ENCODE data around the gene HS6ST2.

The HS6ST2 gene

GRCh38 chrX:132790329-132790728 lies 168.1 kb downstream of the HS6ST2 start:
- Histone ChIP-seq H3K27me3 (ENCODE audit: insufficient read depth, low read length) (no peaks in the 10 kb centered on the region), H3K4me1 (ENCODE audit: control insufficient read depth, insufficient read depth, low read length, unreplicated experiment) (no peaks in the 10 kb centered on the region), H3K4me3 (ENCODE audit: low read depth, low read length) (no peak overlapping the region), H3K27ac (ENCODE audit: low read depth, low read length) (no peak overlapping the region), H3K36me3 (ENCODE audit: insufficient read depth, low read length) (no peaks in the 10 kb centered on the region), H3K79me2 (ENCODE audit: control insufficient read depth, insufficient read depth, low read length, unreplicated experiment) (no peaks in the 10 kb centered on the region), H2AFZ (ENCODE audit: low read length, unreplicated experiment) (no peak overlapping the region)

- no peak overlapping the region for H3K27ac ChIP-seq (ENCODE audit: low read depth, low read length)
- H3K4me1 ChIP-seq (ENCODE audit: control insufficient read depth, insufficient read depth, low read length, unreplicated experiment), result no peaks in the 10 kb centered on the region
- no peaks in the 10 kb centered on the region for H3K36me3 ChIP-seq (ENCODE audit: insufficient read depth, low read length)
- no peaks in the 10 kb centered on the region for H3K79me2 ChIP-seq (ENCODE audit: control insufficient read depth, insufficient read depth, low read length, unreplicated experiment)
- H3K27me3 ChIP-seq (ENCODE audit: insufficient read depth, low read length), result no peaks in the 10 kb centered on the region
- H2AFZ ChIP-seq (ENCODE audit: low read length, unreplicated experiment), result no peak overlapping the region
- no peak overlapping the region for H3K4me3 ChIP-seq (ENCODE audit: low read depth, low read length)
These were observed 172.2 kb downstream of the HS6ST2 start for GRCh38 chrX:132786217-132786616.

GRCh38 chrX:132778917-132779316 lies 179.5 kb downstream of the HS6ST2 start:
- H3K4me3 ChIP-seq (ENCODE audit: low read depth, low read length), result no peak overlapping the region
- H3K27me3 ChIP-seq (ENCODE audit: insufficient read depth, low read length), result no peaks in the 10 kb centered on the region
- no peaks in the 10 kb centered on the region for H3K4me1 ChIP-seq (ENCODE audit: control insufficient read depth, insufficient read depth, low read length, unreplicated experiment)
- no peaks in the 10 kb centered on the region for H3K36me3 ChIP-seq (ENCODE audit: insufficient read depth, low read length)
- H2AFZ ChIP-seq (ENCODE audit: low read length, unreplicated experiment), result no peak overlapping the region
- no peaks in the 10 kb centered on the region for H3K79me2 ChIP-seq (ENCODE audit: control insufficient read depth, insufficient read depth, low read length, unreplicated experiment)
- H3K27ac ChIP-seq (ENCODE audit: low read depth, low read length), result no peak overlapping the region

- Histone ChIP-seq H3K27me3 (ENCODE audit: insufficient read depth, low read length) (no peaks in the 10 kb centered on the region), H3K4me1 (ENCODE audit: control insufficient read depth, insufficient read depth, low read length, unreplicated experiment) (no peaks in the 10 kb centered on the region), H3K36me3 (ENCODE audit: insufficient read depth, low read length) (no peaks in the 10 kb centered on the region), H3K4me3 (ENCODE audit: low read depth, low read length) (no peak overlapping the region), H2AFZ (ENCODE audit: low read length, unreplicated experiment) (no peak overlapping the region), H3K79me2 (ENCODE audit: control insufficient read depth, insufficient read depth, low read length, unreplicated experiment) (no peaks in the 10 kb centered on the region), H3K27ac (ENCODE audit: low read depth, low read length) (no peak overlapping the region)
These were observed 181.8 kb downstream of the HS6ST2 start for GRCh38 chrX:132776486-132777210.

- Histone ChIP-seq H2AFZ (ENCODE audit: low read length, unreplicated experiment) (no peak overlapping the region), H3K4me1 (ENCODE audit: control insufficient read depth, insufficient read depth, low read length, unreplicated experiment) (no peaks in the 10 kb centered on the region), H3K79me2 (ENCODE audit: control insufficient read depth, insufficient read depth, low read length, unreplicated experiment) (no peaks in the 10 kb centered on the region), H3K4me3 (ENCODE audit: low read depth, low read length) (no peak overlapping the region), H3K27ac (ENCODE audit: low read depth, low read length) (no peak overlapping the region), H3K36me3 (ENCODE audit: insufficient read depth, low read length) (no peaks in the 10 kb centered on the region), H3K27me3 (ENCODE audit: insufficient read depth, low read length) (no peaks in the 10 kb centered on the region)
These were observed 183.1 kb downstream of the HS6ST2 start for GRCh38 chrX:132775263-132775823.

GRCh38 chrX:132774010-132774714 lies 184.3 kb downstream of the HS6ST2 start:
- no peak overlapping the region for H3K27ac ChIP-seq (ENCODE audit: low read depth, low read length)

GRCh38 chrX:132769609-132770008 lies 188.8 kb downstream of the HS6ST2 start:
- H3K79me2 ChIP-seq (ENCODE audit: control insufficient read depth, insufficient read depth, low read length, unreplicated experiment), result no peaks in the 10 kb centered on the region
- H3K36me3 ChIP-seq (ENCODE audit: insufficient read depth, low read length), result no peaks in the 10 kb centered on the region

More at GRCh38 chrX:132774010-132774714, 184.3 kb downstream of the HS6ST2 start:
- Histone ChIP-seq H3K27me3 (ENCODE audit: insufficient read depth, low read length) (no peaks in the 10 kb centered on the region), H3K4me3 (ENCODE audit: low read depth, low read length) (no peak overlapping the region), H3K4me1 (ENCODE audit: control insufficient read depth, insufficient read depth, low read length, unreplicated experiment) (no peaks in the 10 kb centered on the region), H2AFZ (ENCODE audit: low read length, unreplicated experiment) (no peak overlapping the region), H3K36me3 (ENCODE audit: insufficient read depth, low read length) (no peaks in the 10 kb centered on the region), H3K79me2 (ENCODE audit: control insufficient read depth, insufficient read depth, low read length, unreplicated experiment) (no peaks in the 10 kb centered on the region)

GRCh38 chrX:132766452-132766851 lies 192.0 kb downstream of the HS6ST2 start:
- no peak overlapping the region for H2AFZ ChIP-seq (ENCODE audit: low read length, unreplicated experiment)
- H3K27me3 ChIP-seq (ENCODE audit: insufficient read depth, low read length), result no peaks in the 10 kb centered on the region
- H3K79me2 ChIP-seq (ENCODE audit: control insufficient read depth, insufficient read depth, low read length, unreplicated experiment), result no peaks in the 10 kb centered on the region
- H3K4me1 ChIP-seq (ENCODE audit: control insufficient read depth, insufficient read depth, low read length, unreplicated experiment), result no peaks in the 10 kb centered on the region
- H3K27ac ChIP-seq (ENCODE audit: low read depth, low read length), result no peak overlapping the region
- no peaks in the 10 kb centered on the region for H3K36me3 ChIP-seq (ENCODE audit: insufficient read depth, low read length)
- H3K4me3 ChIP-seq (ENCODE audit: low read depth, low read length), result no peak overlapping the region

More at GRCh38 chrX:132769609-132770008, 188.8 kb downstream of the HS6ST2 start:
- H3K4me1 ChIP-seq (ENCODE audit: control insufficient read depth, insufficient read depth, low read length, unreplicated experiment), result no peaks in the 10 kb centered on the region
- H3K27me3 ChIP-seq (ENCODE audit: insufficient read depth, low read length), result no peaks in the 10 kb centered on the region
- H3K4me3 ChIP-seq (ENCODE audit: low read depth, low read length), result no peak overlapping the region
- H3K27ac ChIP-seq (ENCODE audit: low read depth, low read length), result no peak overlapping the region
- H2AFZ ChIP-seq (ENCODE audit: low read length, unreplicated experiment), result no peak overlapping the region

- H3K36me3 ChIP-seq (ENCODE audit: insufficient read depth, low read length), result no peaks in the 10 kb centered on the region
- H3K27me3 ChIP-seq (ENCODE audit: insufficient read depth, low read length), result no peaks in the 10 kb centered on the region
- H3K4me1 ChIP-seq (ENCODE audit: control insufficient read depth, insufficient read depth, low read length, unreplicated experiment), result no peaks in the 10 kb centered on the region
These were observed 194.9 kb downstream of the HS6ST2 start for GRCh38 chrX:132763528-132763927.

GRCh38 chrX:132758759-132759158 lies 199.7 kb downstream of the HS6ST2 start:
- Histone ChIP-seq H3K4me3 (ENCODE audit: low read depth, low read length) (no peak overlapping the region), H3K36me3 (ENCODE audit: insufficient read depth, low read length) (no peaks in the 10 kb centered on the region), H2AFZ (ENCODE audit: low read length, unreplicated experiment) (no peak overlapping the region), H3K79me2 (ENCODE audit: control insufficient read depth, insufficient read depth, low read length, unreplicated experiment) (no peaks in the 10 kb centered on the region), H3K4me1 (ENCODE audit: control insufficient read depth, insufficient read depth, low read length, unreplicated experiment) (no peaks in the 10 kb centered on the region), H3K27ac (ENCODE audit: low read depth, low read length) (no peak overlapping the region), H3K27me3 (ENCODE audit: insufficient read depth, low read length) (no peaks in the 10 kb centered on the region)

More at GRCh38 chrX:132763528-132763927, 194.9 kb downstream of the HS6ST2 start:
- H3K27ac ChIP-seq (ENCODE audit: low read depth, low read length), result no peak overlapping the region
- H2AFZ ChIP-seq (ENCODE audit: low read length, unreplicated experiment), result no peak overlapping the region
- H3K4me3 ChIP-seq (ENCODE audit: low read depth, low read length), result no peak overlapping the region
- no peaks in the 10 kb centered on the region for H3K79me2 ChIP-seq (ENCODE audit: control insufficient read depth, insufficient read depth, low read length, unreplicated experiment)

All from ACC112 (cell line).